CD4-positive, alpha-beta T cell treated with Interferon gamma for 1 hour (primary cell): ENCODE data around the gene CRIM1.

Experiments
- DNase-seq: peaks from one replicate; pipeline ENCODE4 v3.0.0-alpha.2; 2020

Gene CRIM1

DNA sequence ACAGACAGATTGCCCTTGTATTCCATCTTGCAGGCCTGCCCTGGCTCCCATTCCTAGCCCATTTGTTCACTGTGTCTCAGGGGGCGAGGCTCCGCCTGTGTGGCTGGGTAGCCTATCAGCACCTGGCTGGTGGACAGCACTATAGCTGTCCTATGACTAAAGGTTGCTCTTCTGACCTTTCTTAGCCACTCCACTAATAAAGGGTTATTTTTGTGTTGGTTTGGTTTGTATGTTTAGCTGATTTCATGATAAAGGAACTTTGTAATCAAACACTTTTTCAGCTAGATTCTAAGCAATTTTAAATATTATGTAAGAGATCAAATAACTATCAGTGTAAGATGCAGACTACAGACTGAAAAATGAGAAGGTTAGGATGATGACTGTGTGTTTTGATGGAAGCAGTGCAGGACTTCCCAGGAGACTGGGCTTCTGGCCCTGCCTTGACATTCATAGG is 72.2 kb downstream of the CRIM1 start:
- DNase-seq, result no peak

- DNase-seq, result no peak
These were observed 75.0 kb downstream of the CRIM1 start for GRCh38 chr2:36430549-36430948.

GRCh38 chr2:36432479-36432878 is 76.9 kb downstream of the CRIM1 start:
- no peak for DNase-seq

DNA sequence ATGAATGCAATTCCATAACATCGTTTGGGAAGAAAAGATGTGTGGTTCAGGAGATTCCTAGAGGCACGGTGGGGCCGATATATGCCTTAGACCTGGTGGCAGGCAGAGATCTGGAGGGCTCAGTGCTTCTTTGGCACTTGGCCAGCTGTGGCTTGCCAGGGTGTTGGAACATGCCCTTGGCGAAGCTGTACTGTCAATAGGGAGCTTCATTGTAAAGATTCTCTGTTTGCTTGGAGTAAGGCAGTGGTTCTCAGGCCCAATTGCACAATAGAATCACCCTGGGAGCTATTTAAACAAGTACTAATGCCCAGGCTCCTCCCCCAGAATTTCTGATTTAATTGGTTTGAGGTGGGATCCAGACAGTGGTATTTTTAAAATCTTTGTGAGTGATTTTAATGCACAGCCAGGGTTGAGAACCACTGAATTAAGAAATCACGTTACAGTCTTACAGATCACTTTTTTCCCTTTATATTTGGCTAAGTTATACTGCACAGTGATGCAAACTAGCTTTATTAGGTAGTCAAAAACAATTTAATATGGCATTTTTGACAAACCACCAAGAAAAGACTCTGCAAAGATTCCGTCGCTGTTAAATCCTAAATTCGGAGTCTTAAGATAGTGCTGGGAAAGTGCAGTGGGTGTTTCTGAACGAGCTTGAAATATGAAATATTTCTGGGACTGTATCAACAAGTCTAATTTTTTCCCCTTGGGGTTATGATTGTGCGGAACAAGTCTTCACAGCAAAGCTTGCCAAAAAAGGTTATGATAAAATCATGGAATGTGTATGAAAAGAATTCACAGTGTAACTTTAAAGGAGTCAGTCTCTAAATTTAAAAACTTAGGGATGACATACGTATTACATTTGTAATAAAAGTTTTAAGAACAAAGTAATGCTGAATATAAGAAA is 78.0 kb downstream of the CRIM1 start:
- no peak for DNase-seq

GRCh38 chr2:36438449-36438977 is 82.9 kb downstream of the CRIM1 start:
- DNase-seq, result no peak

DNA sequence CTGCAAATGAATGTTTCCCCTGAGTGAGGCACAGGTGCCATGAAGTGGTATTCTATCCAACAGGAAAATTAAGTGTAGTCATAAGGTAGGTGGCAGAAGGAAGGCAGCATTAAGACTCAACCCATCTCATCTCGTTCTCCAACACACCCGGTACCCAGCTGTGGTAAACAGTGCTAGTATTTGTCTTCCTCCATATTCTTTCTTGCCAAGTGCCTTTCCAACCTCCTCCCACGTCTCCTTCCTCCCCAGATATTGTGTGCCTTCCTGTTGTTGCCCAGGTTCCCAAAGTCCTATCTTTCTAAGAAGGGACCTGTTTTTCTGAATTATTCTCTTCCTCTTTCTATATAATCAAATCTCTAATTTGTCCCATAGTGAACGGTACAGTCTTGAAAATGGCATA is 83.5 kb downstream of the CRIM1 start:
- no peak for DNase-seq

- DNase-seq, result no peak
These were observed 85.6 kb downstream of the CRIM1 start for GRCh38 chr2:36441065-36441625.

DNA sequence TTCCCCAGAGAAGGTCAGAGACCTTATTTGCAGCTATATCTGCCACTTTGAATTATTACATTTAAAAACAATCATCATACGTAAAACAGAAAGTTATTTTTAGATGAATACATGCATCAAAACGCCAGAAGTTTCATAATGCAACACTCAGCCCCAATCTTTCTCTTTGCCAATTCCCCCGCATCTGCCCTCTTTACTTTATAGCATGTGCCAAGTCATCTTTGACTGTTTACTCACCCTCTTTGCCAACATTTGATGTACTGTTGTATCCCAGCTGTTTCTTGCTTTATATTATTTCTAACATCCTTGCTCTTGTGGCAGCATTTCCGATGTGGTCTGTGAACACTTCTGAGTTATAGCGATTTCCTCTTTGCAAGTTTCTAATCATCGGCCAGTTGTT is 86.2 kb downstream of the CRIM1 start:
- no peak for DNase-seq

GRCh38 chr2:36444216-36444936 is 88.8 kb downstream of the CRIM1 start:
- no peak for DNase-seq

GRCh38 chr2:36445185-36445866 is 89.7 kb downstream of the CRIM1 start:
- no peak for DNase-seq

- no peak for DNase-seq
These were observed 90.7 kb downstream of the CRIM1 start for GRCh38 chr2:36446294-36446693.

DNA sequence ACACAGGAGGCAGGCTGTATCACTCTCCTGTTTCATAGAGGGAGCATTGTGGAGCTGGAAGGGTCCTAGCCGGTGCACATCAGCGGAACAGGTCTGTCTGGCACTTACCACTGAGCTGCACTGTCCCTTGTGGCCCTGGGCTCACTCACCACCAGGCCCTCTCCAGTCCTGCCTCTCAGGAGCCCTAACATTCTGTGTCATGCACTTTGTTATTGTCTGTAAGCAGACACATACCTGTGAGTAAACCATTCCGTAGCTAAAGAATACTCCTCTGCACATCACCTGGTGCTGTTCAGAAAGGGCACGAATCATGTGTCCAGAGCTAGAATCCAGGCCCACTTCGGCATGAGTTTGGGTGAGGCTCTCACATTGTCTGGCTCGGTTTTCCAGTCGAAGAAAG is 93.6 kb downstream of the CRIM1 start:
- no peak for DNase-seq

DNA sequence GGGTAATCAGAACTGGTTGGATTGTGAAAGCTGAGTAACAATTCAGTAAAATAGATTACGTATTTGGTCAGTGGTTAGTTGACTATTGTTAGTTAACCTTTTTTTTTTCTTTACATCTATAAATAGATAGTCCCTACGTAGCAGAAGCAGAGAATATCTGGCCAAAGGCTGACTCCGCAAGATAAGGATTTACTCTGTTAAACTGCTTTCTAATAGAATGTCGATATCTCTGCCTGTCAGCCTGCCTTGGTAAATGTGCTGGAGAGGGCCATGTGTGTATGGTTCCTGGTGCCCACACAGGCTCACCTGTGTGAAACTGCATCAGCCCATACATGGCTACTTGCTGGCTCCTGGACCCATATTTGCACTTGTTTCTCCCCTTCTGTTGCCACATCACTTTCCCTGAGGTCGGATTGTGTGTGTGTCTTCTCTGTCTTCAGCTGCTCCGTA is 94.4 kb downstream of the CRIM1 start:
- DNase-seq, result no peak

GRCh38 chr2:36450466-36451196 is 95.1 kb downstream of the CRIM1 start:
- DNase-seq, result no peak

DNA sequence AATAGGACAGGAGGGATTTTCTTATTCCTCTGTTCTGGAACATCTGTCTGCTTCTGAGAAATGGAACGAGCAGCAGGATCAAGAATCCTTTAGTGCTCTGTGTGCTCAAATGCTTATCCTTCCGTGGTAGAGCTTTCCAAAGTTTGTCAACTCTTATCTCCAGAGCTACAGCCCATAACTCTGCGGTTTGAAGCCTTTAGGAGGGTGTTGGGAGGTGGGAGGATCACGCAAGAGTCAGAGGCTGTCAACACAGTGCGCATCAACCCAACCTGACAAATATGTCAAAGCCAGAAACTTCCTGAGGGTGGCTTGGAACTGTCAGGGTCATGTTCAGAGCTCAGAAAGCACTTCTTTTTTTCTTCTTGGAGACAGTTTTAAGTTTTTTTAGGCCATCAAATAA is 95.9 kb downstream of the CRIM1 start:
- no peak for DNase-seq

- DNase-seq, result no peak
These were observed 96.7 kb downstream of the CRIM1 start for GRCh38 chr2:36452260-36452659.

DNA sequence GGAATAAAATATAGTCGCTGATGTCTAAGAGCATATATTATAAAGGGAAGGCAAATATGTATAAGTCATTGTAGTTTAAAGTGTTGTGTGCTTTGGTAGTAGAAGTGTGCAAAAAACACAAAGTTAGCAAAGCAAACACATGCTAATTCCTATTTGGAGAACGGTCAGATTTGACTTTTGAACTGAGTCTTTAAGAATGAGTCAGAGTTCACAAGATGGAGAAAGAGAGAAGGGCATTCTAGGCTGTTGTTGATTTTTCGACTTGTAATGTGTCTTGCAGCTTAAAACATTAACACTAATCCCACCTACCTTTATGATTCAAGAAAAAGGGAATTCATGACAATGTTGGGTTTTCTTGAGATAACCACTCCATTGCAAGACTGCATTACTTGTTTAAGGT is 98.1 kb downstream of the CRIM1 start:
- no peak for DNase-seq

- DNase-seq, result no peak
These were observed 99.4 kb downstream of the CRIM1 start for GRCh38 chr2:36455011-36455410.

DNA sequence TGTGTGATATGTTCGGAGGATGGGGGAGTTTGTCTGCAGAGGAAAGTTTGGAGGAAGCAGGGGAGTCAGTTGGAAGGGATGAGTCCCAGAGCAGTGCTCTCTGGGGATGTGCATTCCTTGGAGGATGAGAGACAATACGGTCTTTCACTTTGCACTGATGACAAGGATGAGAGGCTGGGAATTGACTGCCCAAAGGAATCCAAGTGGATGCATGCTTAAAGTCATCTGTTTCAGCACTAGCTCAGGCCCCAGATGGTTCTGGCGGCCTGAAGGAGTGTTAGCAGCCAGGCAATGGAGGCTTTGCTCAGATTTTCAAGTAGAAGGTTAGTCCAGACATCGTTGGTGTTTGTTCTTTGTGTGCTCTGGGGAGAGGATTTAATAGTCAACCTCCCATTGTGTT is 100.2 kb downstream of the CRIM1 start:
- no peak for DNase-seq

GRCh38 chr2:36456227-36457175 is 100.9 kb downstream of the CRIM1 start:
- no peak for DNase-seq

GRCh38 chr2:36458106-36458505 is 102.5 kb downstream of the CRIM1 start:
- no peak for DNase-seq
